GM18907 (cell line): Measurements from ENCODE around the gene MRPL20.
A peak's percentile ranks its signal among the peaks of the same experiment; 100 is the strongest.
"Not testable (repeated sequence)": the region's sequence is repeated elsewhere in the genome, so short reads cannot be mapped to it uniquely, and the experiment has no call there.

ENCODE experiments used
- ATAC-seq: cut with Tn5 transposase; IDR thresholded peaks from one replicate; pipeline ENCODE4 v1.9.1; 2021; ENCODE audit warnings: mild to moderate bottlenecking, moderate library complexity; ENCODE audit not compliant: unreplicated experiment

MRPL20 gene

GRCh38 chr1:1411626-1412025 is 4.5 kb upstream of the MRPL20 start:
- ATAC-seq = no peak

GRCh38 chr1:1410238-1410637 is 3.1 kb upstream of the MRPL20 start:
- not testable (repeated sequence) for ATAC-seq

GRCh38 chr1:1407636-1408318 is 684 bp upstream of the MRPL20 start:
- ATAC-seq = peak; percentile 38

- ATAC-seq = no peak
These were observed 832 bp downstream of the MRPL20 start for GRCh38 chr1:1406101-1406820.

GRCh38 chr1:1403653-1404052 is 3.4 kb downstream of the MRPL20 start:
- no peak for ATAC-seq

- ATAC-seq = not testable (repeated sequence)
These were observed 4.1 kb downstream of the MRPL20 start for GRCh38 chr1:1402901-1403392.

GRCh38 chr1:1402072-1402900 is 4.8 kb downstream of the MRPL20 start:
- ATAC-seq = no peak

GRCh38 chr1:1401457-1402010 is 5.6 kb downstream of the MRPL20 start:
- ATAC-seq = no peak

- no peak for ATAC-seq
These were observed 6.3 kb downstream of the MRPL20 start for GRCh38 chr1:1400576-1401456.

- ATAC-seq = peak; percentile 14
These were observed 7.1 kb downstream of the MRPL20 start for GRCh38 chr1:1399872-1400575.

GRCh38 chr1:1399187-1399871 is 7.8 kb downstream of the MRPL20 start, which contains the start of gene CCNL2:
TSS of gene CCNL2 (minus strand) at chr1:1399335. CDS start at chr1:1399306, 29 bp downstream.
- peak; percentile 92 for ATAC-seq

- ATAC-seq = peak; percentile 3
These were observed 8.4 kb downstream of the MRPL20 start for GRCh38 chr1:1398677-1399186.

- ATAC-seq = no peak
These were observed 9.1 kb downstream of the MRPL20 start for GRCh38 chr1:1397839-1398523.

GRCh38 chr1:1395166-1395565 is 11.9 kb downstream of the MRPL20 start:
- ATAC-seq = no peak

- no peak for ATAC-seq
These were observed 13.0 kb downstream of the MRPL20 start for GRCh38 chr1:1394116-1394515.

- ATAC-seq = no peak
These were observed 13.7 kb downstream of the MRPL20 start for GRCh38 chr1:1393428-1393827.

- ATAC-seq = no peak
These were observed 14.1 kb downstream of the MRPL20 start for GRCh38 chr1:1393014-1393413.

GRCh38 chr1:1391225-1391624 is 15.9 kb downstream of the MRPL20 start:
- no peak for ATAC-seq
